OCI-LY7 (cell line): ENCODE data around the gene MAP3K1. TPM values are rescaled to one million over a fixed set of nuclear protein-coding genes. Genes with fewer than 3 reads are reported as not detected.

ENCODE experiments used
- BruUV-seq: library from RNA; stranded (reverse); fragments of 400-500 nt; replicated peaks from 2 replicates; lab custom pipeline; 2021; lab: Mats Ljungman, UMichigan
- CTCF ChIA-PET: fragments of 300-600 bp; sonication (Branson Sonifier 250); formaldehyde crosslinking; loops from one replicate; lab custom pipeline; 2022; ENCODE audit warnings: antibody characterized with exemption; ENCODE audit not compliant: unreplicated experiment; lab: Charles Lee
- POLR2A ChIA-PET: fragments of 300-600 bp; sonication (Branson Sonifier 250); formaldehyde crosslinking; loops from one replicate; lab custom pipeline; 2022; ENCODE audit warnings: antibody characterized with exemption; lab: Charles Lee
- DNase-seq: peaks from one replicate; pipeline ENCODE4 v3.0.0-alpha.2; 2015; ENCODE audit warnings: low spot score
- H2AFZ ChIP-seq: fragments of 200-600 bp; sonication (generic), shearing (Covaris generic); 2 replicates; pipeline ENCODE4 v1.6.1; 2014; ENCODE audit warnings: mild to moderate bottlenecking, antibody characterized with exemption, low read length, moderate library complexity
- H3K27ac ChIP-seq: fragments of 200-600 bp; sonication (generic); 2 replicates; pipeline ENCODE4 v1.5.1; 2014; ENCODE audit warnings: mixed run types, low read depth, mild to moderate bottlenecking, moderate library complexity, low read length, inconsistent platforms; ENCODE audit not compliant: poor library complexity, severe bottlenecking
- H3K36me3 ChIP-seq: fragments of 200-600 bp; sonication (generic); 2 replicates; pipeline ENCODE4 v1.6.1; 2014; ENCODE audit warnings: mild to moderate bottlenecking, antibody characterized with exemption, low read length, moderate library complexity, mixed read lengths; ENCODE audit not compliant: insufficient read depth
- H3K4me1 ChIP-seq: fragments of 200-600 bp; sonication (generic); 2 replicates; pipeline ENCODE4 v1.5.1; 2014; ENCODE audit warnings: mild to moderate bottlenecking, low read length; ENCODE audit not compliant: insufficient read depth, poor library complexity, severe bottlenecking
- H3K4me2 ChIP-seq: fragments of 200-600 bp; sonication (generic); 2 replicates; pipeline ENCODE4 v1.6.1; 2014; ENCODE audit warnings: mild to moderate bottlenecking, low read length
- H3K4me3 ChIP-seq: fragments of 200-600 bp; sonication (generic); 2 replicates; pipeline ENCODE4 v1.5.1; 2014; ENCODE audit warnings: mild to moderate bottlenecking, low read depth, low read length; ENCODE audit not compliant: poor library complexity, severe bottlenecking
- H3K79me2 ChIP-seq: fragments of 200-600 bp; sonication (generic); 2 replicates; pipeline ENCODE4 v1.6.1; 2016; ENCODE audit warnings: low read depth, mild to moderate bottlenecking, low read length, moderate library complexity, mixed read lengths; ENCODE audit not compliant: insufficient read depth
- H3K9me2 ChIP-seq: fragments of 200-600 bp; sonication (generic); 2 replicates; pipeline ENCODE4 v1.6.1; 2016; ENCODE audit warnings: mild to moderate bottlenecking, low read length, mixed read lengths; ENCODE audit not compliant: insufficient read depth
- H3K9me3 ChIP-seq: fragments of 200-600 bp; sonication (generic); 2 replicates; pipeline ENCODE4 v1.6.1; 2014; ENCODE audit warnings: mild to moderate bottlenecking, mixed run types, low read length, mixed read lengths
- H4K20me1 ChIP-seq: fragments of 200-600 bp; sonication (generic); 2 replicates; pipeline ENCODE4 v1.6.1; 2014; ENCODE audit warnings: mild to moderate bottlenecking, antibody characterized with exemption, low read length, moderate library complexity, mixed read lengths; ENCODE audit not compliant: insufficient read depth
- EZH2phosphoT487 ChIP-seq: fragments of 200-600 bp; sonication (generic); IDR thresholded peaks from 2 replicates; pipeline ENCODE4 v1.6.1; 2018; ENCODE audit warnings: low read depth, borderline replicate concordance, mild to moderate bottlenecking, mixed run types, antibody characterized with exemption, low read length, moderate library complexity, mixed read lengths
- intact Hi-C: fragments of 100-400 bp; cut with micrococcal nuclease; formaldehyde crosslinking; loops from one replicate; pipeline ENCODE4 v1.10.0; 2022; ENCODE audit not compliant: unreplicated experiment
- total RNA-seq, 2 experiments: library from RNA; depleted of rRNA in 1 of 2; stranded (reverse); fragments of >200 nt in 1 of 2; shearing (Covaris generic) in 1 of 2; gene quantifications; 2 replicates each; pipeline ENCODE4 v1.2.3, GENCODE V29; 2014 to 2022
- TF ChIP-seq, protein P1 (sequence below): fragments of 200-600 bp; sonication (generic); conservative IDR thresholded peaks from 2 replicates; pipeline ENCODE4 v1.5.1; 2014; ENCODE audit warnings: mild to moderate bottlenecking, antibody characterized with exemption, low read length, moderate library complexity, mixed read lengths

MAP3K1 gene
- total RNA-seq, 2 experiments from 2014 or later, result 29.4 to 29.9 TPM

DNA sequence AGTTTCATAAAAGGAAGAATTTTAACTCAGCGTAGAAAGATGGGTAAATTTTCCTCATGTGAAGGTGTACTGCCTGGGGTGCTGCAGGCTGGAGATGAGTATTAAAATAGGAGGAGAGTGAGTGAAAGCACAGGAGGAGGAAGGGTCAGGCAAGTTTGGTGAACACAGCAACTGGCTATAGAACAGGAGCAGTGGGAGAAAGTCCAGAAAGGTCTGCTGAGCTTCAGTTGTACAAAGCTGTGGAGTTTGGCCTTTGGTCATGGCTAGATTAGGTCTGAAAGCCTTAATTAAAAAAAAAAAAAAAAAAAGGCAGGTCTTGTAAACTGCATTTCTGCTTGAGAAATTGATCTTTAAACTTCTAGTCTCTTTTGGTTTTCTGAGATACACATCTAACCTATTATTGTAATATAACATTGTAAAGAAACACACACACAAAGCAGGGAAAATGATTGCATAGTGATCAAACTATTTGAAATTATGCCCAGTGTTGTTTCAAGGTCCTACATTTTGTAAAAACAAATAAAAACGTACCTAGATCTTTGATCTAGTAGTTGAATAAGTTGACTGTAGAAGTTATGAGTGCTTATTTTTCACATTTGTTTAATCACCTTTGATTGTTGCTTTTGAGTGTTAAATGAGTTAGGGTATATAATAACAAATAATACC is 43.6 kb downstream of the MAP3K1 start:
- no peak for DNase-seq
- ChIA-PET CTCF (no interaction called here), POLR2A (interaction anchor here (0.6 to 1.7 kb wide), 3 partner anchors 21 to 97 kb away, joined by 3 to 5 read pairs (median 3); no protein-coding TSS in a partner anchor)
- Histone ChIP-seq H3K79me2 (peaks cover 30% of the 10 kb centered on the region), H3K4me2 (no peak overlapping the region), H3K4me3 (no peak overlapping the region), H4K20me1 (no peaks in the 10 kb centered on the region), H3K9me3 (no peaks in the 10 kb centered on the region), H3K36me3 (peaks cover 71% of the 10 kb centered on the region), H3K27ac (no peak overlapping the region), H2AFZ (no peak overlapping the region), H3K9me2 (no peaks in the 10 kb centered on the region), H3K4me1 (peaks cover 14% of the 10 kb centered on the region)
- intact Hi-C loops, result no loop called here
- TF ChIP-seq EZH2phosphoT487, result no peak
- TF ChIP-seq, protein P1, sequence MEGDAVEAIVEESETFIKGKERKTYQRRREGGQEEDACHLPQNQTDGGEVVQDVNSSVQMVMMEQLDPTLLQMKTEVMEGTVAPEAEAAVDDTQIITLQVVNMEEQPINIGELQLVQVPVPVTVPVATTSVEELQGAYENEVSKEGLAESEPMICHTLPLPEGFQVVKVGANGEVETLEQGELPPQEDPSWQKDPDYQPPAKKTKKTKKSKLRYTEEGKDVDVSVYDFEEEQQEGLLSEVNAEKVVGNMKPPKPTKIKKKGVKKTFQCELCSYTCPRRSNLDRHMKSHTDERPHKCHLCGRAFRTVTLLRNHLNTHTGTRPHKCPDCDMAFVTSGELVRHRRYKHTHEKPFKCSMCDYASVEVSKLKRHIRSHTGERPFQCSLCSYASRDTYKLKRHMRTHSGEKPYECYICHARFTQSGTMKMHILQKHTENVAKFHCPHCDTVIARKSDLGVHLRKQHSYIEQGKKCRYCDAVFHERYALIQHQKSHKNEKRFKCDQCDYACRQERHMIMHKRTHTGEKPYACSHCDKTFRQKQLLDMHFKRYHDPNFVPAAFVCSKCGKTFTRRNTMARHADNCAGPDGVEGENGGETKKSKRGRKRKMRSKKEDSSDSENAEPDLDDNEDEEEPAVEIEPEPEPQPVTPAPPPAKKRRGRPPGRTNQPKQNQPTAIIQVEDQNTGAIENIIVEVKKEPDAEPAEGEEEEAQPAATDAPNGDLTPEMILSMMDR, result no peak
- no TSS peak for BruUV-seq

DNA sequence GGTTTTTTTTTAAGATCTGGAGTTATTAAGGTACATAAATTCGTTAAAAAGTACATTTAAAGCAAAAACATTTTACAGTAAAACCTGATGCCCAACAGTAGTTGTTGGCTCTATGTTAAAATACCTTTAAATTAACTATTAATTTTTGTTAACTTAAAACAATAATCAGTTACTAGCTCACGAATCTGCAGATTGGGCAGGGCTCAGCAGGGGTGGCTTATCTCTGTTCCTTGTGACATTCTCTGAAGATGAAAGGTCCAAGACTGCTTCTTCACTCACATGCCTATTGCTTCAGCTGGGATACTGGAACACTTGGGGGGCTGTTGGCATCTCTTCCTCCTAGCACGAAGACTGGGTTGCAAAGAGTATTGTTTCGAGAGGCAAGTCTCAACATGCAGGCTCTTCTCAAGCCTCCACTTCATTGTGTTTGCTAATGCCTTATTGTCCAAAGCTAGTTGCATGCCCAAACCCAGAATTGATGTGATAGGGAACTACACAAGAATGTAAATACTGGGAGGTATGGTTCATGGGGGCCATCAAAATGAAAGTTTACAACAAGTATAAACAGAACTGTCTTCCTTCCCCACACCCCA is 46.6 kb downstream of the MAP3K1 start:
- DNase-seq, result no peak
- Histone ChIP-seq H3K9me3 (no peaks in the 10 kb centered on the region), H2AFZ (no peak overlapping the region), H3K4me2 (no peak overlapping the region), H3K79me2 (peaks cover under 1% of the 10 kb centered on the region; the same call in 1 of the 2 replicates), H4K20me1 (no peaks in the 10 kb centered on the region), H3K4me1 (no peaks in the 10 kb centered on the region), H3K27ac (no peak overlapping the region), H3K9me2 (no peaks in the 10 kb centered on the region), H3K4me3 (no peak overlapping the region), H3K36me3 (peaks cover 92% of the 10 kb centered on the region)
- BruUV-seq, result no TSS peak
- CTCF ChIA-PET, result no interaction called here
- intact Hi-C loops, result no loop called here
- TF ChIP-seq EZH2phosphoT487, result no peak
- TF ChIP-seq, protein P1, result no peak
- POLR2A ChIA-PET, result interaction anchor here (0.6 to 1.9 kb wide), 4 partner anchors 12 to 87 kb away, joined by 3 to 9 read pairs (median 4); no protein-coding TSS in a partner anchor

DNA sequence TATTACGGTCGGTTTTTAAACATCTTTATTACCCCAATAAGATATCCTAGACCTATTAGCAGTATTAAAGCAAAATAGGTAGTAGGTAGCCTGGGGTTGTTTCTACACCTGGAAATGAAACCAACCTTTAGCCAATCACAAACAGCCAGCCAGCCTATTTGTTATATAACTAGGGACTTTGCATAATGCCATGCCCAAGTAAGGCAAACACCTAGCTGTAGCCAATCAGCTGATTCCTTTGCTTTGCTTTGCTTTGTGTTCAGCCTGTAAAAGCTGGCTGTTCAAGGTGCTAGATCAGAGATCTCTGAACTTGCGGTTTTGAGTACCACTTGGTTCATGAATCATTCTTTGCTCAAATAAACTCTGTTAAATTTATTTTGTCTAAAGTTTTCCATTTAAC is 47.6 kb downstream of the MAP3K1 start:
- Histone ChIP-seq H2AFZ (no peak overlapping the region), H3K4me1 (no peaks in the 10 kb centered on the region), H3K79me2 (no peaks in the 10 kb centered on the region), H3K9me2 (no peaks in the 10 kb centered on the region), H3K36me3 (peaks cover 92% of the 10 kb centered on the region), H4K20me1 (no peaks in the 10 kb centered on the region), H3K27ac (no peak overlapping the region), H3K4me3 (no peak overlapping the region), H3K4me2 (no peak overlapping the region), H3K9me3 (no peaks in the 10 kb centered on the region)
- intact Hi-C loops, result no loop called here
- ChIA-PET CTCF (no interaction called here), POLR2A (interaction anchor here (0.6 to 1.2 kb wide), 2 partner anchors 10 to 34 kb away, joined by 3 read pairs; no protein-coding TSS in a partner anchor)
- TF ChIP-seq EZH2phosphoT487, result no peak
- TF ChIP-seq, protein P1, result no peak
- no peak for DNase-seq
- no TSS peak for BruUV-seq
